Endothelial cell of umbilical vein (primary cell): ENCODE measurements around the gene HOXD10. TPM values are rescaled to one million over a fixed set of nuclear protein-coding genes. Genes with fewer than 3 reads are reported as not detected.

ENCODE experiments used
- BruUV-seq: library from RNA; stranded (reverse); fragments of 400-500 nt; replicated peaks from 2 replicates; lab custom pipeline; 2021; lab: Mats Ljungman, UMichigan
- CTCF ChIA-PET: fragments of 300-600, 350-600 bp; sonication (Branson Sonifier 250); formaldehyde crosslinking; loops from one replicate; lab custom pipeline; 2021; ENCODE audit warnings: antibody characterized with exemption, inconsistent platforms; lab: Charles Lee
- POLR2A ChIA-PET: fragments of 300-600, 350-600 bp; sonication (Branson Sonifier 250); formaldehyde crosslinking; loops from one replicate; lab custom pipeline; 2021; ENCODE audit warnings: antibody characterized with exemption, inconsistent platforms; lab: Charles Lee
- DNase-seq: peaks from one replicate; pipeline ENCODE4 v3.0.0-alpha.2; 2011; ENCODE audit warnings: low read depth, low spot score
- FAIRE-seq: peaks from 2 replicates; lab custom pipeline; 2011; peaks lifted over from hg19 to GRCh38; lab: Jason Lieb, UNC
- H2AFZ ChIP-seq: 2 replicates; pipeline ENCODE4 v1.6.0; 2012; ENCODE audit warnings: low read depth, low read length, control low read depth, inconsistent platforms
- H3K27ac ChIP-seq: 2 replicates; pipeline ENCODE4 v1.5.1; 2011; ENCODE audit warnings: low read depth, mild to moderate bottlenecking, control low read depth, low read length, moderate library complexity; ENCODE audit not compliant: insufficient read depth
- H3K27me3 ChIP-seq, 2 experiments: 2 replicates each; pipeline versions ENCODE4 v1.6.0 to v1.6.1; 2011; ENCODE audit warnings: low read length in 2 of 2, mixed read lengths in 1 of 2; ENCODE audit not compliant: control insufficient read depth in 2 of 2, insufficient read depth in 2 of 2
- H3K36me3 ChIP-seq, 2 experiments: 2 replicates in 1 of 2; 3 replicates in 1 of 2; pipeline ENCODE4 v1.5.1; 2011; ENCODE audit warnings: low read length in 2 of 2, mild to moderate bottlenecking in 1 of 2, moderate library complexity in 1 of 2; ENCODE audit not compliant: control insufficient read depth in 2 of 2, insufficient read depth in 2 of 2; ENCODE audit errors: extremely low read depth in 1 of 2
- H3K4me1 ChIP-seq: 3 replicates; pipeline ENCODE4 v1.5.1; 2011; ENCODE audit warnings: mild to moderate bottlenecking, low read length; ENCODE audit not compliant: control insufficient read depth, insufficient read depth; ENCODE audit errors: extremely low read depth
- H3K4me2 ChIP-seq: 2 replicates; pipeline ENCODE4 v1.6.1; 2011; ENCODE audit warnings: low read length, control low read depth, mixed read lengths; ENCODE audit not compliant: insufficient read depth
- H3K4me3 ChIP-seq, 3 experiments: fragments of 200-600 bp in 1 of 3; sonication (generic), shearing (Covaris generic) in 1 of 3; replicated peaks in 1 of 3; 2 replicates each; pipeline ENCODE4 v1.5.1; 2011 to 2016; ENCODE audit warnings: control low read depth in 3 of 3, low read length in 3 of 3, mild to moderate bottlenecking in 2 of 3, inconsistent platforms in 1 of 3, low read depth in 1 of 3, moderate library complexity in 1 of 3; ENCODE audit not compliant: insufficient read depth in 1 of 3
- H3K79me2 ChIP-seq: 2 replicates; pipeline ENCODE4 v1.6.0; 2012; ENCODE audit warnings: low read length, inconsistent platforms; ENCODE audit not compliant: control insufficient read depth, insufficient read depth
- H3K9ac ChIP-seq: replicated peaks from 2 replicates; pipeline ENCODE3; 2011; ENCODE audit warnings: low read length, control low read depth; ENCODE audit not compliant: insufficient read depth; ENCODE audit errors: extremely low read depth
- H3K9me1 ChIP-seq: replicated peaks from 3 replicates; pipeline ENCODE4 v1.6.0; 2011; ENCODE audit warnings: mild to moderate bottlenecking, low read length; ENCODE audit not compliant: control insufficient read depth, insufficient read depth; ENCODE audit errors: extremely low read depth
- H3K9me3 ChIP-seq: replicated peaks from 2 replicates; pipeline ENCODE4 v1.5.1; 2012; ENCODE audit warnings: low read length, inconsistent platforms; ENCODE audit not compliant: control insufficient read depth, insufficient read depth
- H4K20me1 ChIP-seq: replicated peaks from 2 replicates; pipeline ENCODE3; 2011; ENCODE audit warnings: mild to moderate bottlenecking, low read length; ENCODE audit not compliant: control insufficient read depth, insufficient read depth; ENCODE audit errors: extremely low read depth
- EZH2 ChIP-seq: IDR thresholded peaks from 2 replicates; pipeline ENCODE4 v1.6.1; 2012; ENCODE audit warnings: borderline replicate concordance, low read depth, mild to moderate bottlenecking, moderate library complexity, low read length, inconsistent platforms; ENCODE audit not compliant: severe bottlenecking
- FOS ChIP-seq: IDR thresholded peaks from 2 replicates; pipeline ENCODE4 v1.6.1; 2011; ENCODE audit warnings: mild to moderate bottlenecking, low read length, moderate library complexity, borderline replicate concordance; ENCODE audit not compliant: insufficient read depth
- JUN ChIP-seq: IDR thresholded peaks from 2 replicates; pipeline ENCODE4 v1.6.1; 2011; ENCODE audit warnings: borderline replicate concordance, low read depth; ENCODE audit not compliant: insufficient read length, insufficient read depth
- MYC ChIP-seq: IDR thresholded peaks from one replicate; pipeline ENCODE4 v1.6.1; 2011; ENCODE audit warnings: mild to moderate bottlenecking, low read depth, low read length
- POLR2A ChIP-seq: IDR thresholded peaks from 2 replicates; pipeline ENCODE4 v1.6.1; 2012; ENCODE audit warnings: low read depth, mild to moderate bottlenecking, control low read depth, low read length
- dilution Hi-C: fragments of 300-500 bp; cut with MboI; formaldehyde crosslinking; loops from one replicate; pipeline ENCODE4 v1.15.0; 2019; ENCODE audit warnings: low sequenced_read_pairs; ENCODE audit not compliant: extremely low pct_ligation_motif_present
- intact Hi-C: fragments of 100-400 bp; cut with micrococcal nuclease; formaldehyde crosslinking; loops from one replicate; pipeline ENCODE4 v1.10.0; 2022
- polyA plus RNA-seq, 4 experiments: library from polyadenylated mRNA; depleted of rRNA in 3 of 4; stranded (reverse) in 3 of 4; unstranded in 1 of 4; fragments of >200 nt; gene quantifications; 2 replicates each; pipeline versions ENCODE4 v1.2.1 to v1.2.3, GENCODE V29; 2011 to 2012; ENCODE audit warnings: missing spikeins in 1 of 4
- total RNA-seq: library from RNA; stranded (reverse); gene quantifications from 2 replicates; pipeline ENCODE4 v1.2.3, GENCODE V29; 2021

The HOXD10 gene
- total and polyA plus RNA-seq, 2 donors (not counting 3 experiments of a cell fraction or from before 2014, with no cell fraction given), result not detected

DNA sequence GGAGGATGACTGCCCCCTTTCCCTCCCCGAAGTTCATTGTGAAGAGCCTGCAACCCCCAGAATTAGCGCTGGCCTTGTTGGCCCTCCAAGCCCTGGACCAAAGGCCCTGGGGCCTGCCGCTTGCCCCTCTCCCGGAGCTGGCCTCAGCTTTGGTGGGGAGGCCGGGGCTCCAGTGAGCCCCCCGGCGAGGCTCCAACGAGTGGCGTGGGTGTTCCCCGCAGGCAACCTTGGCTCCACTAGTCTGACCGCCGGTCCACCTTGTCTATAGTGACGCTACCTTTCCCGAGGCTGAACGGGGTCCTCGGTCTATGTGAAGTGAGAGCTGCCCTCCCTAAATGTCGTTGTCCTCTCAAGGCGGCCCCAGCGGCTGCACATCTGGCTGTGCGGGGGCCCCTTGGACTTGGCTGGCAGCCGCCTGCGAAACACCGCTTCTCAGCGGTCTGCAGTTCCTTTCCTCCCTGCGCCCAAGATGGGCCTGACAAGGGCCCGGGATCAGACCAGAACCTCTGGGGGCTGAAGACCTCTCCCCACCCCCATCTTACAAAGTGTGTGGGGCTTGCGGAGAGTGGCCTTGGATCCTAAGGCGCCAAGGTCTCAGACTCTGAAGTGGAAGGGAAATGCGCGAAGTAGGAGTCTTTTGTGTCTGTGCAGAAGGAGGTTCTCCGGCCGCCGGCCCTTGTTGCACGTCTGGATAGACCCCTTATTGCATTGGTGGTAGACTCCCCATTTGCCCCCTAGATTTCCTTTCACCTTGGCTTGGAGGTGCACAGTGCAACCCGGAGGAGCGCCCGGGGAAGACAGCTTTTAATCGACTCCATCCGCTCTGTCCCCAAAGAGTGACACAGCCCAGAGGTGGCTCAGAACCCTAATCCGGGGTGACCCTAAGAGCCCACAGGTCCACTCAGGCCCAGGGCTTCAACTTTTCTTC lies 3.9 kb upstream of the HOXD10 start:
- Histone ChIP-seq H3K9me3 (no peaks in the 10 kb centered on the region), H3K27me3 (peaks cover 82 to 98% of the 10 kb centered on the region in 2 experiments), H3K4me1 (peaks cover 4% of the 10 kb centered on the region), H3K79me2 (no peaks in the 10 kb centered on the region), H3K4me2 (no peak overlapping the region), H2AFZ (no peak overlapping the region), H3K4me3 (no peak overlapping the region), H4K20me1 (no peaks in the 10 kb centered on the region), H3K27ac (no peak overlapping the region), H3K36me3 (no peaks in the 10 kb centered on the region), H3K9me1 (no peaks in the 10 kb centered on the region), H3K9ac (no peak overlapping the region)
- ChIA-PET POLR2A (no interaction called here), CTCF (interaction anchor here (0.9 to 4.3 kb wide), 11 partner anchors 9 to 1036 kb away, joined by 3 to 24 read pairs (median 15); partner anchors contain the start of gene HOXD9)
- dilution Hi-C loops (no loop called here), intact Hi-C loops (no loop called here)
- BruUV-seq, result no TSS peak
- FAIRE-seq (no peak), DNase-seq (no peak)
- peak; percentile 98 for TF ChIP-seq EZH2
- no peak for TF ChIP-seq FOS

DNA sequence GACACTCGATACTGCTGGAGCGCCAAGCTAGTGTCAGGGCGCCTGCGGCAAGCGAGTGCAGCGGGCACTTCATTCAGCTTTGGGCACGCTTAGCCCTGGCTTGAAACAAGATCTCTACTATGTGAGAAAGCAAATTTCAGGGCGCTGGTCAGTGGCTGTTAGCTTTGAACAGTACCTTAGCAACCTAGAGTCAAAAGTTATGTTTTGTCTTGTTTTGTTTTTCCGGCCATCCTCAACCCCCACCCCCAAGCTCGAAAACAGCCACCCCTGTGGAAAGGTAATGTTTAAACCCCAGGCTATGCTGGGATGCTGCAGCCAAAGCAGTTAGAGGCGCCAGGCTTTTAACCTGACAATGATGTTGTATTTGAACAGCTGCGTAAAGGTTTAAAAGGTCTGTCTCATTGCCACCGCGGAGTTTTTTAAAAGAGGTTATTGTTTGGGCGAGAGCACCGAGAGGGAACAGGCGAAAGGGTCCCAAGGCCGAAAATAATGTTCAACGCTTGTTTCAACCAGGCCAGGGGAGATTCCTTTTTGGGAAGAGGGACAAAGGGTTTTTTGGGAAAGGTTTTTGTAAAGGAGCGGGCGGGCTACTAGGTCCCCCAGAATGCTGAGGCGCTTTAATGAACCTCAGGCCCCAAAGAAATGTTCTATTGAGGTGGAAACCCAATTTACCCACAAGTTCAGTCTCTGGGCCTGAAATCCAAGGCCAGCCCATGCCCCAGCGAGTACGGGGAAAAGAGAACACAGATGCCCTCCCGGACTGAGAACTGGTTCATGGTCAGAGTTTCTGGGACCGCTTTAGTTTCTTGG lies 2.3 kb upstream of the HOXD10 start:
- no peak for DNase-seq
- Histone ChIP-seq H3K9me3 (no peaks in the 10 kb centered on the region), H3K9me1 (no peaks in the 10 kb centered on the region), H3K4me2 (no peak overlapping the region), H3K36me3 (no peaks in the 10 kb centered on the region), H2AFZ (no peak overlapping the region), H3K9ac (no peak overlapping the region), H3K4me3 (no peak overlapping the region), H3K27ac (no peak overlapping the region), H3K4me1 (peaks cover 4% of the 10 kb centered on the region), H3K79me2 (no peaks in the 10 kb centered on the region), H4K20me1 (no peaks in the 10 kb centered on the region), H3K27me3 (peaks cover 86 to 98% of the 10 kb centered on the region in 2 experiments)
- BruUV-seq, result no TSS peak
- dilution Hi-C loops (no loop called here), intact Hi-C loops (no loop called here)
- ChIA-PET POLR2A (no interaction called here), CTCF (interaction anchor here (0.8 to 4.3 kb wide), 9 partner anchors 8 to 1048 kb away, joined by 4 to 22 read pairs (median 5); partner anchors contain the start of gene HOXD9)
- FAIRE-seq, result no peak
- peak; percentile 62 for TF ChIP-seq EZH2
- TF ChIP-seq JUN, result no peak
- TF ChIP-seq POLR2A, result no peak
- TF ChIP-seq MYC, result no peak
